ENCODE data around the gene NID1. TPM values are rescaled to one million over a fixed set of nuclear protein-coding genes. Genes with fewer than 3 reads are reported as not detected.

The NID1 gene
- total and polyA plus RNA-seq, 8 donors, result 3.6 to 28.2 (median 8.7) TPM

GRCh38 chr1:236085545-236086159 lies 20.8 kb upstream of the NID1 start:
- no peak for FAIRE-seq
- Histone ChIP-seq H3K27me3 (no peaks in the 10 kb centered on the region), H3K27ac (no peak overlapping the region), H3K9me3 (no peaks in the 10 kb centered on the region), H3K36me3 (no peaks in the 10 kb centered on the region), H3K4me1 (no peaks in the 10 kb centered on the region), H3K4me3 (no peak overlapping the region)
- 83 to 94% methylated on average over 6 of the region's 6 CpGs for WGBS, 2 donors
- no peak for ATAC-seq
- no peak for DNase-seq
- TF ChIP-seq, protein P1, sequence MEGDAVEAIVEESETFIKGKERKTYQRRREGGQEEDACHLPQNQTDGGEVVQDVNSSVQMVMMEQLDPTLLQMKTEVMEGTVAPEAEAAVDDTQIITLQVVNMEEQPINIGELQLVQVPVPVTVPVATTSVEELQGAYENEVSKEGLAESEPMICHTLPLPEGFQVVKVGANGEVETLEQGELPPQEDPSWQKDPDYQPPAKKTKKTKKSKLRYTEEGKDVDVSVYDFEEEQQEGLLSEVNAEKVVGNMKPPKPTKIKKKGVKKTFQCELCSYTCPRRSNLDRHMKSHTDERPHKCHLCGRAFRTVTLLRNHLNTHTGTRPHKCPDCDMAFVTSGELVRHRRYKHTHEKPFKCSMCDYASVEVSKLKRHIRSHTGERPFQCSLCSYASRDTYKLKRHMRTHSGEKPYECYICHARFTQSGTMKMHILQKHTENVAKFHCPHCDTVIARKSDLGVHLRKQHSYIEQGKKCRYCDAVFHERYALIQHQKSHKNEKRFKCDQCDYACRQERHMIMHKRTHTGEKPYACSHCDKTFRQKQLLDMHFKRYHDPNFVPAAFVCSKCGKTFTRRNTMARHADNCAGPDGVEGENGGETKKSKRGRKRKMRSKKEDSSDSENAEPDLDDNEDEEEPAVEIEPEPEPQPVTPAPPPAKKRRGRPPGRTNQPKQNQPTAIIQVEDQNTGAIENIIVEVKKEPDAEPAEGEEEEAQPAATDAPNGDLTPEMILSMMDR (IDR thresholded peaks at IDR 0.05), result no peak
- intact Hi-C loops (cut with DNase I), result no loop called here

DNA sequence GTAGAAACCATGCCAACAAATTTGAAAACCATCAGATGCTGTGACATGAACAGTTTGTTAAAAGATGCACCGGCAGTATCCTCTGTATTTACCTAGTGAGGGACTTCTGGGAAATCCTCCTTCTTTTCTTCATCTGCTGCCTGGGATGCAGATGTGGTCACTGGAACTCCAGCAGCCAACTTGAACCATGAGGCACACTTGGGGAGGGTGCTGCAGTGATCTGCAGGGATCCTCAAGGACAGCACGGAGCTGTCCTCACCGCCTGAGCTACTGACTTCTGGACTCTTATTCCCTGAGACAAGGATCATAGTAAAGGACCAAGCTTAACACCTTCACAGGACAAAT lies 19.5 kb upstream of the NID1 start:
- no peak for FAIRE-seq
- no peak overlapping the region for H3K4me3 ChIP-seq
- no peak for DNase-seq
- no peaks in the 10 kb centered on the region for H3K27me3 ChIP-seq
- H3K36me3 ChIP-seq, result no peaks in the 10 kb centered on the region
- WGBS, 2 donors, result 86 to 88% methylated on average over 3 of the region's 3 CpGs
- TF ChIP-seq, protein P1 (IDR thresholded peaks at IDR 0.05), result no peak
- H3K27ac ChIP-seq, result no peak overlapping the region
- no peak for ATAC-seq
- no peaks in the 10 kb centered on the region for H3K9me3 ChIP-seq
- no peaks in the 10 kb centered on the region for H3K4me1 ChIP-seq
- intact Hi-C loops (cut with DNase I), result no loop called here

- no peaks in the 10 kb centered on the region for H3K4me1 ChIP-seq
- no peak overlapping the region for H3K4me3 ChIP-seq
- FAIRE-seq (no peak), ATAC-seq (peak in 2 of 4 donors; percentile 56 to 61), DNase-seq (no peak)
- no peaks in the 10 kb centered on the region for H3K36me3 ChIP-seq
- intact Hi-C loops (cut with DNase I), result no loop called here
- TF ChIP-seq, protein P1 (IDR thresholded peaks at IDR 0.05), result no peak
- H3K27ac ChIP-seq, result no peak overlapping the region
- WGBS, 2 donors, result 14 to 23% methylated on average over 8 of the region's 8 CpGs
- H3K9me3 ChIP-seq, result no peaks in the 10 kb centered on the region
- no peaks in the 10 kb centered on the region for H3K27me3 ChIP-seq
Observed at GRCh38 chr1:236083650-236084385, 18.9 kb upstream of the NID1 start.

GRCh38 chr1:236082526-236082925 lies 17.6 kb upstream of the NID1 start:
- ATAC-seq, result no peak
- FAIRE-seq, result no peak
- DNase-seq, result no peak
- no peaks in the 10 kb centered on the region for H3K9me3 ChIP-seq
- no peak overlapping the region for H3K4me3 ChIP-seq
- H3K27me3 ChIP-seq, result no peaks in the 10 kb centered on the region
- intact Hi-C loops (cut with DNase I), result no loop called here
- WGBS, 2 donors, result 90 to 96% methylated on average over 4 of the region's 4 CpGs
- no peak overlapping the region for H3K27ac ChIP-seq
- no peaks in the 10 kb centered on the region for H3K4me1 ChIP-seq
- no peaks in the 10 kb centered on the region for H3K36me3 ChIP-seq
- TF ChIP-seq, protein P1 (IDR thresholded peaks at IDR 0.05), result no peak

Data from pancreas (tissue), 10 donors.